H1 (cell line): ENCODE results near the gene ABCG8.

ENCODE experiments used
- CHD2 ChIP-seq: IDR thresholded peaks from 2 replicates; pipeline ENCODE4 v1.6.1; 2012; ENCODE audit warnings: low read length, improper control_type of control experiment
- EZH2 ChIP-seq: fragments of 200-600 bp; sonication (generic); IDR thresholded peaks from 2 replicates; pipeline ENCODE4 v1.7.1; 2012; ENCODE audit warnings: low read depth, mild to moderate bottlenecking, moderate library complexity, low read length, inconsistent platforms; ENCODE audit not compliant: severe bottlenecking
- KDM5A ChIP-seq: fragments of 200-600 bp; IDR thresholded peaks from 2 replicates; pipeline ENCODE4 v1.7.1; 2012; ENCODE audit warnings: mild to moderate bottlenecking, low read length, inconsistent platforms, mixed read lengths
- PHF8 ChIP-seq: fragments of 200-600 bp; sonication (generic); conservative IDR thresholded peaks from 2 replicates; pipeline ENCODE4 v1.7.1; 2012; ENCODE audit warnings: low read depth, mild to moderate bottlenecking, inconsistent platforms, low read length, moderate library complexity
- POLR2A ChIP-seq, 2 experiments: IDR thresholded peaks; 1 replicate in 1 of 2; 2 replicates in 1 of 2; pipeline ENCODE4 v1.6.1; 2011; ENCODE audit warnings: low read depth in 2 of 2, low read length in 2 of 2, mild to moderate bottlenecking in 2 of 2; ENCODE audit errors: control extremely low read depth in 1 of 2
- RFX5 ChIP-seq: IDR thresholded peaks from 2 replicates; pipeline ENCODE4 v1.6.1; 2011; ENCODE audit warnings: low read depth, low read length, improper control_type of control experiment, borderline replicate concordance
- SP1 ChIP-seq: IDR thresholded peaks from 2 replicates; pipeline ENCODE4 v1.6.1; 2011; ENCODE audit warnings: low read depth, low read length
- SRF ChIP-seq: IDR thresholded peaks from 2 replicates; pipeline ENCODE4 v1.6.1; 2011; ENCODE audit warnings: mild to moderate bottlenecking, low read depth, low read length, moderate library complexity
- TAF1 ChIP-seq: IDR thresholded peaks from 2 replicates; pipeline ENCODE4 v1.6.1; 2011; ENCODE audit warnings: mild to moderate bottlenecking, low read depth, low read length
- TBP ChIP-seq: IDR thresholded peaks from 2 replicates; pipeline ENCODE4 v1.6.1; 2011; ENCODE audit warnings: low read depth, low read length, improper control_type of control experiment
- TF ChIP-seq, protein P1 (sequence below), 3 experiments: IDR thresholded peaks; 1 replicate in 2 of 3; 2 replicates in 1 of 3; pipeline versions ENCODE4 v1.5.1 to v1.6.1; 2011; ENCODE audit warnings: low read length in 3 of 3, mild to moderate bottlenecking in 3 of 3, inconsistent platforms in 2 of 3, low read depth in 1 of 3, moderate library complexity in 1 of 3; ENCODE audit not compliant: insufficient read depth in 1 of 3; ENCODE audit errors: control extremely low read depth in 1 of 3

DNA sequence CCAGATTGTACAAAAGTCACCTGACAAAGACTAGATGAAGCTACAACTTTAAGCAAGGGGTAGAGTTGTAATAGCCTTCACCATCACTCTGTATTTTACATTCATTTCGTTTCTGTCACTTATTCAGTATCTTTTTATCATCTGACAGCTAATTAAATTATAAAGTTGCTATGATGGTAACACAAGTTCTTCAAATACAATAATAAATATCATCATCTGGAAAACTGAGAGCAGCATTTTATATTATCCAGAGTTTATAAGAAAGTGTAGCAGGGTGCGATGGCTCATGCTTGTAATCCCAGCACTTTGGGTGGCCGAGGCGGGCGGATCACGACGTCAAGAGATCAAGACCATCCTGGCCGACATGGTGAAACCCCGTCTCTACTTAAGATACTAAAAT, 43.8 kb upstream of the ABCG8 start:
- no peak for TF ChIP-seq TAF1
- TF ChIP-seq, protein P1, sequence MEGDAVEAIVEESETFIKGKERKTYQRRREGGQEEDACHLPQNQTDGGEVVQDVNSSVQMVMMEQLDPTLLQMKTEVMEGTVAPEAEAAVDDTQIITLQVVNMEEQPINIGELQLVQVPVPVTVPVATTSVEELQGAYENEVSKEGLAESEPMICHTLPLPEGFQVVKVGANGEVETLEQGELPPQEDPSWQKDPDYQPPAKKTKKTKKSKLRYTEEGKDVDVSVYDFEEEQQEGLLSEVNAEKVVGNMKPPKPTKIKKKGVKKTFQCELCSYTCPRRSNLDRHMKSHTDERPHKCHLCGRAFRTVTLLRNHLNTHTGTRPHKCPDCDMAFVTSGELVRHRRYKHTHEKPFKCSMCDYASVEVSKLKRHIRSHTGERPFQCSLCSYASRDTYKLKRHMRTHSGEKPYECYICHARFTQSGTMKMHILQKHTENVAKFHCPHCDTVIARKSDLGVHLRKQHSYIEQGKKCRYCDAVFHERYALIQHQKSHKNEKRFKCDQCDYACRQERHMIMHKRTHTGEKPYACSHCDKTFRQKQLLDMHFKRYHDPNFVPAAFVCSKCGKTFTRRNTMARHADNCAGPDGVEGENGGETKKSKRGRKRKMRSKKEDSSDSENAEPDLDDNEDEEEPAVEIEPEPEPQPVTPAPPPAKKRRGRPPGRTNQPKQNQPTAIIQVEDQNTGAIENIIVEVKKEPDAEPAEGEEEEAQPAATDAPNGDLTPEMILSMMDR (IDR thresholded peaks at IDR 0.05; ENCODE audit: control extremely low read depth in 1 of 3, insufficient read depth in 1 of 3, low read depth in 1 of 3, low read length in 3 of 3), result no peak
- TF ChIP-seq RFX5, result no peak
- no peak for TF ChIP-seq SP1
- no peak for TF ChIP-seq EZH2
- no peak for TF ChIP-seq CHD2
- TF ChIP-seq PHF8, result no peak
- TF ChIP-seq KDM5A, result no peak
- TF ChIP-seq TBP, result no peak
- TF ChIP-seq SRF, result no peak
- TF ChIP-seq POLR2A (IDR thresholded peaks at IDR 0.05; ENCODE audit: control extremely low read depth in 1 of 2, low read depth in 2 of 2, low read length in 2 of 2), result no peak
